Epithelial cell of esophagus (primary cell): ENCODE results near the gene SLC35E2B.
A peak's percentile ranks its signal among the peaks of the same experiment; 100 is the strongest.
"Not testable (repeated sequence)": the region's sequence is repeated elsewhere in the genome, so short reads cannot be mapped to it uniquely, and the experiment has no call there.

ENCODE experiments used
- DNase-seq: peaks from one replicate; pipeline ENCODE4 v3.0.0; 2010; ENCODE audit warnings: low read depth
- H3K4me3 ChIP-seq: 2 replicates; pipeline ENCODE4 v1.5.1; 2011; ENCODE audit warnings: mild to moderate bottlenecking, low read length, control low read depth
- CTCF ChIP-seq: IDR thresholded peaks from 2 replicates; pipeline ENCODE4 v1.5.1; 2011; ENCODE audit warnings: low read depth, mild to moderate bottlenecking, low read length, control low read depth, inconsistent platforms; ENCODE audit not compliant: insufficient read depth; ENCODE audit errors: missing control alignments

SLC35E2B gene

GRCh38 chr1:1678581-1679380 is 13.8 kb downstream of the SLC35E2B start:
- H3K4me3 ChIP-seq: no peak overlapping the region
- DNase-seq: no peak
- peak; percentile 16 for TF ChIP-seq CTCF

- TF ChIP-seq CTCF: no peak
- no peak overlapping the region for H3K4me3 ChIP-seq
- no peak for DNase-seq
Measured at GRCh38 chr1:1677718-1678580, 14.6 kb downstream of the SLC35E2B start.

- not testable (repeated sequence) for DNase-seq, H3K4me3 ChIP-seq
Measured at GRCh38 chr1:1676087-1676486, 16.5 kb downstream of the SLC35E2B start.

DNA sequence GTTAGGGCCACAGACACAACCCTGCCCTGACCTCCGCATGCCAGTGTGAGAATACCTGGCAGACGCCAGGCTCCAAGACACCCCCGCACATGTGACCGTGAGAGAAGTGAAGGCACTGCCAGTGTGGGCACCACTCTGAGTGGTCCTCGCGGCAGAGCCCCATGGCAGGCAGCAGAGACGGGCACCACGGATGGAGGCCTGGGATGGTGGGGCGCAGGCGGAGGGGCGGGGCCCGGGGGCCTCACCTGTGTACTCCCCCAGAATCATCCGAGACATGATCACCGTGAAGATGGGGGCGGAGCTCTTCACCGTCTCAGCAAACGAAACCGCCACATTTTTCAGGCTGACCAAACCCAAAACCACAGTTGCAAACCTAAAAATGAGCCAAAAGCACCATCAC is 17.4 kb downstream of the SLC35E2B start:
- H3K4me3 ChIP-seq, DNase-seq: not testable (repeated sequence)

DNA sequence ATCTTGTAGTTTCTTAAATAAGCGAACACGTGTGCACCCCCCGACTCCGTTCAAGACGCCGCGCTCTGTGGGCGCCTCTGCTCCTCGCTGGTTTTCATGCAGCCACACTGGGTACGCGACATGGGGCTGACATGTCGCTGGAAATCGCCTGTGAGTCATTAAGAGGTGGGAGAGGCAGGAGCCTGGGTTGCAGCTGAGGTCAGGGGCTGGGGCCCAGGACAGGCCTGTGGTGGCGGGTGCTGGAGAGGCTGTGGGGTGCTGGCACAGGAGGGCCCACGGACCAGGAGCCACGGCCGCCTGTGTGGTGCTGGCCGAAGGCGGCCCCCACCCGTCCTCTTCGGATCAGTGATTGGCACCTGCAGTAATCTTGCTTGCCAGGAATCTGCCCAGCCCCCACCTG is 17.8 kb downstream of the SLC35E2B start:
- DNase-seq: not testable (repeated sequence)

GRCh38 chr1:1672181-1672965 is 20.2 kb downstream of the SLC35E2B start:
- H3K4me3 ChIP-seq: no peak overlapping the region
- TF ChIP-seq CTCF: no peak

More for the DNA sequence above, 17.8 kb downstream of the SLC35E2B start:
- not testable (repeated sequence) for H3K4me3 ChIP-seq

DNA sequence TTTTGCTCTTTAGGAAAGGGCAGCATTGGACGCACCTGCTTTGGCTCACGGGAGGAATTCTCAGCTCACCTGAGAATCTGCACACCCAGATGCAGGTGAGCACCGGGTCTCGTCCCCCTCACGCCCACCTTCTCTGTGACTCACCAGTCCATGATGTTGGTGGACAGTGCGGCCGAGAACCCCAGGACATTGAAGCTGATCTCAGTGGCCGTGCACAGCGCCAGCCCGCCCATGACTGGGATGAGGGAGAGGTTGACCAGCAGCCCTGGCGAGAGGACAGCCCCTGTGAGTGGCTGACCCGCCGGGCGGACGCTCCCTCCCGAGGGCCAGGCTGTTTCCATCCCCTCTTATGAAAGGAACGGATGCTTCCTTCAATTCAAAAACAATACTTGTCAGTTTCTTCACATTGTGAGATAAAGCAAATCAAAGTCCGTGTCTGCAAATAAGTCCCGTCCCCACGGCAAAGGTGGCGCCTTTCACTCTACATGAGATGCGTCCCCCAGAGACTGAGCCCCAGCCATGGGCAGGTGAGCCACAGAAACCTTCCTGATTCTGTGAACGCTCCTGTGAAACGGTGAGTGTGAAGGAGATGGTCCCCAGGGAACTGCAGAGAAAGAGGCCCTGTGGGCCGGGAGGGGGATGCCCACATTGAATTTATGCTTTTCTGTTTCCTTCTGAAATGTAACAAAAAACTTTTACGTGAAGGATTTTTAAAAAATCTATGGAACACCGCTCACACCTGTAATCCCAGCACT is 21.1 kb downstream of the SLC35E2B start:
- H3K4me3 ChIP-seq: no peak overlapping the region
- TF ChIP-seq CTCF: no peak
- no peak for DNase-seq

More at GRCh38 chr1:1672181-1672965, 20.2 kb downstream of the SLC35E2B start:
- DNase-seq: no peak

DNA sequence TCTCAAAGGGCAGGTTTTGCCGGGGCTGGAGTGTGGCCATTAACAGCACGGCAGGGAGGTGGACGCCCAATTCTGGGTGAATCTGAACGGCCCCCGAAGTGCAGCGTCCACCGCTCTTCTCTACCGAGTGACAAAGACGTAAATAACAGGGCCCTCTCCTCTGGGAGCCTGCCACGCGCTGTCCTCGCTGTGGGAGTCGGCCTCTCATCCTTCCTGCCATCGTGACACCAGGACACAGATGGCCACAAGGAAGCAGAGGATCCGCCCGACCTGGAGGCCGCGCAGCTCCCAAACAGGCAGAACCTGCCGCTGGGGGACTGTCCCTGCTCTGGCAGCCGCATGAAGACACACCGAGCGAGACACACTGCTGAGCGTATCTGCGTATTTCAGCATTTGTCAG is 21.7 kb downstream of the SLC35E2B start:
- H3K4me3 ChIP-seq: no peak overlapping the region
- no peak for DNase-seq
- TF ChIP-seq CTCF: no peak
